Astrocyte (in vitro differentiated cells and primary cell): ENCODE measurements around the gene SSB.

Source experiments
- EZH2 ChIP-seq: IDR thresholded peaks from 2 replicates; pipeline ENCODE4 v1.6.1; 2012; ENCODE audit warnings: mild to moderate bottlenecking, low read length, inconsistent platforms; ENCODE audit not compliant: insufficient read depth
- TF ChIP-seq, protein P1 (sequence below): IDR thresholded peaks from 2 replicates; pipeline ENCODE4 v1.5.1; 2011; ENCODE audit warnings: low read depth, mild to moderate bottlenecking, inconsistent platforms, low read length, moderate library complexity; ENCODE audit not compliant: insufficient read depth

- TF ChIP-seq EZH2 = no peak
- TF ChIP-seq, protein P1, sequence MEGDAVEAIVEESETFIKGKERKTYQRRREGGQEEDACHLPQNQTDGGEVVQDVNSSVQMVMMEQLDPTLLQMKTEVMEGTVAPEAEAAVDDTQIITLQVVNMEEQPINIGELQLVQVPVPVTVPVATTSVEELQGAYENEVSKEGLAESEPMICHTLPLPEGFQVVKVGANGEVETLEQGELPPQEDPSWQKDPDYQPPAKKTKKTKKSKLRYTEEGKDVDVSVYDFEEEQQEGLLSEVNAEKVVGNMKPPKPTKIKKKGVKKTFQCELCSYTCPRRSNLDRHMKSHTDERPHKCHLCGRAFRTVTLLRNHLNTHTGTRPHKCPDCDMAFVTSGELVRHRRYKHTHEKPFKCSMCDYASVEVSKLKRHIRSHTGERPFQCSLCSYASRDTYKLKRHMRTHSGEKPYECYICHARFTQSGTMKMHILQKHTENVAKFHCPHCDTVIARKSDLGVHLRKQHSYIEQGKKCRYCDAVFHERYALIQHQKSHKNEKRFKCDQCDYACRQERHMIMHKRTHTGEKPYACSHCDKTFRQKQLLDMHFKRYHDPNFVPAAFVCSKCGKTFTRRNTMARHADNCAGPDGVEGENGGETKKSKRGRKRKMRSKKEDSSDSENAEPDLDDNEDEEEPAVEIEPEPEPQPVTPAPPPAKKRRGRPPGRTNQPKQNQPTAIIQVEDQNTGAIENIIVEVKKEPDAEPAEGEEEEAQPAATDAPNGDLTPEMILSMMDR = no peak
These were observed 17.2 kb downstream of the SSB start for GRCh38 chr2:169815849-169816248.
